ENCODE data around the gene CANT1.

GRCh38 chr17:78976907-78977680, 32.5 kb downstream of the CANT1 start:
- TF ChIP-seq CTCF (IDR thresholded peaks at IDR 0.05) (no peak), POLR2A (IDR thresholded peaks at IDR 0.05) (no peak)
